Mucosa of rectum (tissue), 2 donors: ENCODE measurements around the gene HSBP1L1.
A peak's percentile ranks its signal among the peaks of the same experiment; 100 is the strongest.
"Not testable (repeated sequence)": the region's sequence is repeated elsewhere in the genome, so short reads cannot be mapped to it uniquely, and the experiment has no call there.

Experiments
- H3K27ac ChIP-seq, 2 donors: one replicate each; pipeline ENCODE4 v1.7.0; 2013; ENCODE audit warnings: inconsistent platforms in 2 of 2, low read depth in 2 of 2, low read length in 2 of 2
- H3K27me3 ChIP-seq, 2 donors: one replicate each; pipeline ENCODE4 v1.7.0; 2013; ENCODE audit warnings: low read length in 2 of 2; ENCODE audit not compliant: control insufficient read depth in 2 of 2, insufficient read depth in 2 of 2
- H3K36me3 ChIP-seq, 2 donors: one replicate each; pipeline ENCODE4 v1.7.0; 2013; ENCODE audit warnings: low read length in 2 of 2; ENCODE audit not compliant: control insufficient read depth in 2 of 2, insufficient read depth in 2 of 2
- H3K4me1 ChIP-seq, 2 donors: one replicate each; pipeline ENCODE4 v1.7.0; 2013; ENCODE audit warnings: low read length in 2 of 2, mild to moderate bottlenecking in 1 of 2; ENCODE audit not compliant: control insufficient read depth in 2 of 2, insufficient read depth in 2 of 2
- H3K4me3 ChIP-seq, 2 donors: one replicate each; pipeline ENCODE4 v1.7.0; 2013; ENCODE audit warnings: low read length in 2 of 2
- H3K9ac ChIP-seq, 2 donors: one replicate each; pipeline ENCODE4 v1.7.0; 2013; ENCODE audit warnings: low read length in 2 of 2, low read depth in 1 of 2, mild to moderate bottlenecking in 1 of 2
- H3K9me3 ChIP-seq, 2 donors: one replicate each; pipeline ENCODE4 v1.7.0; 2013; ENCODE audit warnings: low read length in 2 of 2; ENCODE audit not compliant: control insufficient read depth in 2 of 2
- donor health status: healthy.
- donor health status: Normal muscosa, but diverticular disease.

HSBP1L1 gene

GRCh38 chr18:79983793-79984192 lies 19.4 kb downstream of the HSBP1L1 start:
- no peaks in the 10 kb centered on the region for H3K27me3 ChIP-seq
- peaks cover 11 to 12% of the 10 kb centered on the region in 2 donors for H3K4me1 ChIP-seq
- H3K27ac ChIP-seq: no peak overlapping the region
- no peak overlapping the region for H3K4me3 ChIP-seq
- H3K9ac ChIP-seq: no peak overlapping the region
- peaks cover 0 to 18% of the 10 kb centered on the region in 2 donors for H3K36me3 ChIP-seq
- H3K9me3 ChIP-seq: no peaks in the 10 kb centered on the region

- no peak overlapping the region for H3K27ac ChIP-seq
- peaks cover 11 to 17% of the 10 kb centered on the region in 2 donors for H3K4me1 ChIP-seq
- H3K9ac ChIP-seq: no peak overlapping the region
- no peak overlapping the region for H3K4me3 ChIP-seq
- no peaks in the 10 kb centered on the region for H3K27me3 ChIP-seq
- peaks cover 0 to 15% of the 10 kb centered on the region in 2 donors for H3K36me3 ChIP-seq
- no peaks in the 10 kb centered on the region for H3K9me3 ChIP-seq
Observed at GRCh38 chr18:79985172-79985571, 20.7 kb downstream of the HSBP1L1 start.

DNA sequence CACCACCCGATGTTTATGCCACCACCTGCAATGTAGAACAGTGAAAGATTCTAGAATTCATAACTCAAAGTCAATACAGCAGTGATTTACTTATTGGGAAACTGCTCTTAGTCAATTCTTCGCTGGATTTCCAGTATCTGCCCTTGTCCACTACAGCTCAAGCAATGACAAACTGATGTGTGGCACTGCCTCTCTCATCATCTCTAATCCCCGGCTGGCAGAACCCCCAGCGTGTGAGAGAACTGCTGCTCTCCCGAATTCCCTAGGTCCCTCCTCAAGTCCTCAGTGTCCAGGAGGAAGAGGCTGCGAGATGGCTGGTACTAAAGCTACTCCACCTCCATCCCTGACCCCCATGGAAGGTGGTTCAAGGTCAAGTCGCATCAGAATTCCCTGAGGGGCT lies 22.3 kb downstream of the HSBP1L1 start:
- peak overlapping the region; percentile 0 to 93 for H3K4me3 ChIP-seq
- peaks cover 11 to 17% of the 10 kb centered on the region in 2 donors for H3K4me1 ChIP-seq
- H3K27ac ChIP-seq: no peak overlapping the region
- peak overlapping the region; percentile 83 to 92 for H3K9ac ChIP-seq
- H3K9me3 ChIP-seq: no peaks in the 10 kb centered on the region
- peaks cover 0 to 15% of the 10 kb centered on the region in 2 donors for H3K36me3 ChIP-seq
- H3K27me3 ChIP-seq: no peaks in the 10 kb centered on the region

DNA sequence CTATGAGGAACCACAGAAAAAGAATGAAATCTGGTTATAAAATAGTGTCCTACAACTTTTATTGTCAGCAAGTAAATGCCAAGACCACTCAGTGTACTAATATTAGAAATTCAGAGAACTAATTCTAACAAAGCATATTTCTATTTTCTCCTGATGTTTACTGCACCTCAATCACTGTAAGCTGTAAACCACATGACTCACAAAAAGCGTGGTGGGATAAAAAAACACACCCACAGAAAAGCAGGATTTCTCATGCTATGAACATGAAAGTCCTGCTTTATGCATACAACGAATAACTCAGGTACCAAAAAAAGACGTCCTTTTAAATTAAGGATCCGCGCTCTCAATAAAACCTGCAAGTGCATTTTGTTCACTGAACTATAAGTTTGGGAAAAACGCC lies 23.1 kb downstream of the HSBP1L1 start:
- H3K36me3 ChIP-seq: peaks cover 0 to 11% of the 10 kb centered on the region in 2 donors
- peaks cover 11 to 17% of the 10 kb centered on the region in 2 donors for H3K4me1 ChIP-seq
- peak overlapping the region; percentile 84 to 93 for H3K4me3 ChIP-seq
- H3K27me3 ChIP-seq: no peaks in the 10 kb centered on the region
- peak overlapping the region; percentile 83 to 92 for H3K9ac ChIP-seq
- H3K9me3 ChIP-seq: no peaks in the 10 kb centered on the region
- peak overlapping the region in 1 of 2 donors; percentile 95 for H3K27ac ChIP-seq

GRCh38 chr18:79988071-79988450 lies 23.6 kb downstream of the HSBP1L1 start:
- peaks cover 11 to 17% of the 10 kb centered on the region in 2 donors for H3K4me1 ChIP-seq
- peaks cover 0 to 11% of the 10 kb centered on the region in 2 donors for H3K36me3 ChIP-seq
- H3K27me3 ChIP-seq: no peaks in the 10 kb centered on the region
- H3K9ac ChIP-seq: peak overlapping the region; percentile 83 to 92
- H3K9me3 ChIP-seq: no peaks in the 10 kb centered on the region
- peak overlapping the region; percentile 95 for H3K27ac ChIP-seq
- peak overlapping the region; percentile 84 to 93 for H3K4me3 ChIP-seq

- H3K27me3 ChIP-seq: no peaks in the 10 kb centered on the region
- H3K9ac ChIP-seq: peak within 1 kb of the TSS; percentile 89 to 92
- peak within 1 kb of the TSS; percentile 84 to 93 for H3K4me3 ChIP-seq
- H3K36me3 ChIP-seq: peaks cover 0 to 11% of the 10 kb centered on the region in 2 donors
- H3K27ac ChIP-seq: peak within 1 kb of the TSS; percentile 95
- H3K9me3 ChIP-seq: no peaks in the 10 kb centered on the region
- H3K4me1 ChIP-seq: peaks cover 11 to 17% of the 10 kb centered on the region in 2 donors
Observed at GRCh38 chr18:79988451-79989194, 24.2 kb downstream of the HSBP1L1 start, which contains the start of gene TXNL4A. TXNL4A (minus strand) TSS chr18:79988563; CDS start chr18:79988392, 171 bp downstream.

DNA sequence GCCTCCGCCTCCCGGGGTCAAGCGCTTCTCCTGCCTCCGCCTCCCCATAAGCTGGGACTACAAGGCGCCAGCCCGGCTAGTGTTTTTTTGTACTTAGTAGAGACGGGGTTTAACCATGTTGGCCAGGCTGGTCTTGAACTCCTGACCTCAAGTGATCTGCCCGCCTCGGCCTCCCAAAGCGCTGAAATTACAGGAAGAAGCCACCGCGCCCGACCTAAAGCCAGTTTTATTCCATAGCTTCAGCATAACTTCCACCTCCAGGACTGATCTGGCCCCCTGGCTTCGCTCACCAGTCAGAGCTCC lies 24.7 kb downstream of the HSBP1L1 start:
- Histone ChIP-seq H3K9me3 (no peaks in the 10 kb centered on the region), H3K27me3 (no peaks in the 10 kb centered on the region), H3K4me3 (peak overlapping the region; percentile 84 to 93), H3K9ac (peak overlapping the region; percentile 89 to 92), H3K36me3 (peaks cover 0 to 11% of the 10 kb centered on the region in 2 donors), H3K4me1 (peaks cover 11 to 17% of the 10 kb centered on the region in 2 donors), H3K27ac (peak overlapping the region; percentile 95)

- Histone ChIP-seq H3K4me1 (peaks cover 9 to 16% of the 10 kb centered on the region in 2 donors), H3K36me3 (no peaks in the 10 kb centered on the region), H3K27me3 (no peaks in the 10 kb centered on the region), H3K27ac (no peak overlapping the region), H3K9ac (no peak overlapping the region), H3K9me3 (no peaks in the 10 kb centered on the region), H3K4me3 (no peak overlapping the region)
Observed at GRCh38 chr18:79991494-79991893, 27.1 kb downstream of the HSBP1L1 start.

GRCh38 chr18:79999701-80000100 lies 35.3 kb downstream of the HSBP1L1 start:
- H3K27me3 ChIP-seq, H3K4me1 ChIP-seq, H3K27ac ChIP-seq, H3K4me3 ChIP-seq, H3K9me3 ChIP-seq, H3K9ac ChIP-seq, H3K36me3 ChIP-seq: not testable (repeated sequence)

- no peaks in the 10 kb centered on the region for H3K36me3 ChIP-seq
- H3K9me3 ChIP-seq: no peaks in the 10 kb centered on the region
- H3K27ac ChIP-seq: no peak overlapping the region
- H3K27me3 ChIP-seq: no peaks in the 10 kb centered on the region
- no peak overlapping the region for H3K4me3 ChIP-seq
- H3K9ac ChIP-seq: no peak overlapping the region
- H3K4me1 ChIP-seq: no peaks in the 10 kb centered on the region
Observed at GRCh38 chr18:80000877-80001276, 36.4 kb downstream of the HSBP1L1 start.
